Activated CD8-positive, alpha-beta T cell treated with anti-CD3 and anti-CD28 coated beads for 36 hours (primary cell): ENCODE measurements around the gene GALNT14. TPM values are rescaled to one million over a fixed set of nuclear protein-coding genes. Genes with fewer than 3 reads are reported as not detected.

Experiments
- ATAC-seq: fragments of 200-7000 bp; cut with Tn5 transposase; one replicate; pipeline ENCODE4 v1.10.0; 2021; ENCODE audit warnings: mild to moderate bottlenecking, moderate library complexity
- CTCF ChIA-PET: fragments of 350-600 bp; sonication (Branson Sonifier 250); formaldehyde crosslinking; loops from one replicate; lab custom pipeline; 2021; ENCODE audit warnings: antibody characterized with exemption; lab: Charles Lee
- POLR2A ChIA-PET: fragments of 350-600 bp; sonication (Branson Sonifier 250); formaldehyde crosslinking; loops from one replicate; lab custom pipeline; 2021; ENCODE audit warnings: antibody characterized with exemption; lab: Charles Lee
- DNase-seq: peaks from one replicate; pipeline ENCODE4 v3.0.0-alpha.2; 2020
- H3K27ac Mint-ChIP-seq: one replicate; pipeline ENCODE4 v1.8.0; 2021; ENCODE audit warnings: mild to moderate bottlenecking, mixed read lengths
- H3K27me3 Mint-ChIP-seq: one replicate; pipeline ENCODE4 v1.8.0; 2021; ENCODE audit warnings: mixed read lengths
- H3K36me3 Mint-ChIP-seq: one replicate; pipeline ENCODE4 v1.8.0; 2021; ENCODE audit warnings: low read depth, mixed read lengths
- H3K4me1 Mint-ChIP-seq: one replicate; pipeline ENCODE4 v1.8.0; 2021; ENCODE audit warnings: low read depth, mixed read lengths
- H3K4me3 Mint-ChIP-seq: one replicate; pipeline ENCODE4 v1.8.0; 2021; ENCODE audit warnings: mild to moderate bottlenecking, moderate library complexity, mixed read lengths
- H3K9me3 Mint-ChIP-seq: one replicate; pipeline ENCODE4 v1.8.0; 2021; ENCODE audit warnings: mixed read lengths
- CTCF ChIP-seq: fragments of 200-600 bp; IDR thresholded peaks from one replicate; pipeline ENCODE4 v1.8.0; 2022; ENCODE audit warnings: antibody characterized with exemption, mild to moderate bottlenecking
- intact Hi-C: fragments of 100-400 bp; cut with micrococcal nuclease; formaldehyde crosslinking; loops from one replicate; pipeline ENCODE4 v1.10.0; 2022
- total RNA-seq, 2 experiments: library from RNA; stranded (reverse); gene quantifications; one replicate each; pipeline ENCODE4 v1.2.3, GENCODE V29; 2021

GALNT14 gene
- total RNA-seq, 2 experiments from 2014 or later, result 1.1 to 1.9 TPM

DNA sequence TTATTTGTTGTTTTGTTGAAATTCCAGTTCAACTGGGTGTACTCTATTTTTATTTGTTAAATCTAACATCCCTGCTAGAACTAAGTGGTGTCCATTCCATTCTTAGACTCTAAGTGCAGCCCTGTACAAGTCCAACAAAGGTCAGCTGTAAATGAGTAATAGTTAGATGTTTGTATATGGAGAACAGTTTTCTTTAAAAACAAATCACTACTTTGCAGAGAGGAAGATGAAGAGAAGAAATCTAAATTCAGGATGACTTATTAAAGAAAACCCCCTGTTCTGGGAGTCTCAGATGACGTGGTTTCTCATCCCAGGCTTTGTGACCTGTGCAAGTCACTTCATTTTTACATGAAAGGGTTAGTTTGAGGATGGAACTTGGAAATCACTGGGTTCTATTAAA, 57.9 kb downstream of the GALNT14 start:
- CTCF ChIA-PET, result no interaction called here
- DNase-seq (no peak), ATAC-seq (no peak)
- H3K27ac Mint-ChIP-seq, result no peak overlapping the region
- H3K27me3 Mint-ChIP-seq, result no peaks in the 10 kb centered on the region
- no peaks in the 10 kb centered on the region for H3K36me3 Mint-ChIP-seq
- intact Hi-C loops, result no loop called here
- no peaks in the 10 kb centered on the region for H3K4me1 Mint-ChIP-seq
- TF ChIP-seq CTCF, result no peak
- H3K4me3 Mint-ChIP-seq, result no peak overlapping the region
- no peaks in the 10 kb centered on the region for H3K9me3 Mint-ChIP-seq
- POLR2A ChIA-PET, result no interaction called here

DNA sequence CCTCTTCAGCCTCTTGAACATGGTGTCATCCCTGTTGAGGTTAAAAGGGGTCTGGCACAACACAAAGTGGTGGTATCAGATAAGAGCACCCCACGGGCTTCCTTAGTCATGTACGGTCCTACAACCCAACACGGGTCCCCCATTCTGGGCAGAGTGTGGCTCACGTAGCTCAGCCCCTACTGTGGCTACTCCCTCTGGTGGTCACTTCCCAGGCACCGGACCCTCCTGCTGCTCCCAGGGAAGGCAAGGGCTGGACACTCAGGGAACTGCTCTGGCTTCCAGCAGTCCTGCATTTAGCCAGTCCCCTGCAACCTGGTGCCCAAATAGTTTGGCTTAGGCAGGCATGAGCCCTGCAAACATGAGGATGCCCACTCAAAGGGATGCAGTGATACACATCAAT, 58.6 kb downstream of the GALNT14 start:
- POLR2A ChIA-PET, result no interaction called here
- no peaks in the 10 kb centered on the region for H3K36me3 Mint-ChIP-seq
- H3K27ac Mint-ChIP-seq, result no peak overlapping the region
- no peaks in the 10 kb centered on the region for H3K27me3 Mint-ChIP-seq
- intact Hi-C loops, result no loop called here
- no peaks in the 10 kb centered on the region for H3K9me3 Mint-ChIP-seq
- DNase-seq (no peak), ATAC-seq (no peak)
- H3K4me1 Mint-ChIP-seq, result no peaks in the 10 kb centered on the region
- TF ChIP-seq CTCF, result no peak
- CTCF ChIA-PET, result interaction anchor here (0.9 kb wide), 1 partner anchor 9 kb away, joined by 3 read pairs; no protein-coding TSS in a partner anchor
- no peak overlapping the region for H3K4me3 Mint-ChIP-seq

- H3K27me3 Mint-ChIP-seq, result no peaks in the 10 kb centered on the region
- H3K9me3 Mint-ChIP-seq, result no peaks in the 10 kb centered on the region
- TF ChIP-seq CTCF, result no peak
- ChIA-PET CTCF (no interaction called here), POLR2A (no interaction called here)
- H3K27ac Mint-ChIP-seq, result no peak overlapping the region
- no peak overlapping the region for H3K4me3 Mint-ChIP-seq
- intact Hi-C loops, result no loop called here
- no peaks in the 10 kb centered on the region for H3K36me3 Mint-ChIP-seq
- H3K4me1 Mint-ChIP-seq, result no peaks in the 10 kb centered on the region
- no peak for ATAC-seq
- no peak for DNase-seq
Observed at GRCh38 chr2:31078579-31079105, 59.6 kb downstream of the GALNT14 start.

GRCh38 chr2:31078011-31078410, 60.2 kb downstream of the GALNT14 start:
- Mint-ChIP-seq H3K27me3 (no peaks in the 10 kb centered on the region), H3K27ac (no peak overlapping the region), H3K9me3 (no peaks in the 10 kb centered on the region), H3K4me3 (no peak overlapping the region), H3K4me1 (no peaks in the 10 kb centered on the region), H3K36me3 (no peaks in the 10 kb centered on the region)
- ChIA-PET POLR2A (no interaction called here), CTCF (no interaction called here)
- DNase-seq, result no peak
- no peak for ATAC-seq
- no peak for TF ChIP-seq CTCF
- intact Hi-C loops, result no loop called here

- ChIA-PET CTCF (no interaction called here), POLR2A (no interaction called here)
- H3K9me3 Mint-ChIP-seq, result no peaks in the 10 kb centered on the region
- no peaks in the 10 kb centered on the region for H3K36me3 Mint-ChIP-seq
- H3K4me1 Mint-ChIP-seq, result no peaks in the 10 kb centered on the region
- DNase-seq, result no peak
- no peak for TF ChIP-seq CTCF
- no peak for ATAC-seq
- H3K27ac Mint-ChIP-seq, result no peak overlapping the region
- no peak overlapping the region for H3K4me3 Mint-ChIP-seq
- intact Hi-C loops, result no loop called here
- peaks cover 1% of the 10 kb centered on the region for H3K27me3 Mint-ChIP-seq
Observed at GRCh38 chr2:31075941-31076590, 62.2 kb downstream of the GALNT14 start.
